ENCODE data around the gene SLC10A3.

The SLC10A3 gene

DNA sequence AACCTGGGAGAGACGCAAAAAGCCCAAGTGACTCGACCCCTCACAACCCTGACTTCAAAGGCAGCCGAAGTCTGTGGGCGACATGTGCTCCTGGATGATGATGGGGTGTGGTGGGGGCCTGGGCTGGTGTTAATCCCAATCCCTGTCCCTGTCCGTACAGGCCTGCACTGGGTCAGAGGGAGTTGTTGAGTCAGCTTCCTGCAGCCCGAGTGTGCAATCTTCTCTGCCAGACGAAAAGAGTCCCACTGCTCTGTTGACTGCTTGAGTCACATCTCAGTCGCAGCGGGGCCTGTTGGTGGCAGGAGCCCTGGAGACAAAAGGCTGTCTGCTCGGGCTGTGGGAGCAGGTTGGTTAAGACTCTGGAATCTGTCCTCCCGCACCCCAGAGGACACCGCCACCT lies 15.3 kb upstream of the SLC10A3 start:
- peak; percentile 6 for TF ChIP-seq FOXP2 (optimal IDR thresholded peaks at IDR 0.05; ENCODE audit: borderline replicate concordance, extremely low read depth, extremely low read length, insufficient read depth)
- no peak for TF ChIP-seq TAF1 (IDR thresholded peaks at IDR 0.05; ENCODE audit: borderline replicate concordance, insufficient read depth, low read length)

DNA sequence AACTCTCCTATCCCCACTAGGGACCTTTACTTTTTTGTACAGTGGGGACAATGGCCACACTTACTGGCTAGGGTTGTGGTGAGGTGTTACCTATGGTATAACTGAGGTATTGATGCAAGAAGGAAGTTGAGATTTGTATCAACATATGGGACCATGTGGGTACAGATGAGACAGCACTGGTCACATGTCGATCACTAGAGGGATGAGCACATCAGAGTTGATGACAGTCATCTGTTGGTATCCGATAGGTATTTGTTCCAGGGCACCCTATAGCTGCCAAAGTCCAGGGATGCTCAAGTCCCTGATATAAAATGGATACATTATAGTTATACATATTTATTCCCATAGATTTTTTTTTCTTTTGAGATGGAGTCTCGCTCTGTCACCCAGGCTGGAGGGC lies 12.6 kb upstream of the SLC10A3 start:
- no peak for TF ChIP-seq FOXP2 (optimal IDR thresholded peaks at IDR 0.05; ENCODE audit: borderline replicate concordance, extremely low read depth, extremely low read length, insufficient read depth)

DNA sequence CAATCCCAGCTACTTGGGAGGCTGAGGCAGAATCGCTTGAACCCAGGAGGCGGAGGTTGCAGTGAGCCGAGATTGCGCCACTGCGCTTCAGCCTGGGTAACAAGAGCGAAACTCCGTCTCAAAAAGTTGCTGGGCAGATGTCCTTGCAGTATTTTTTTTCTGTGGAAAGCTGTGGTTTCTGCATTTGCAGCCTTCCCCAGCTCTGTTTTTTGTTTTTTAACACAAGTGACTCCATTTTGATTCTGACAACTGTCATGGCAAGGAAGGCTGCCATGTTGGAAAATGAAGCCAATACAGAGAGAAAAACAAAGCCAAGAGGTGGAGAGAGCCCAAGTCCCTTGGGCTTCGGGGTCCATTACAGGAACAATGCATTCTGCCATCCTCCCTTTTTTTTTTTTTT lies 11.7 kb upstream of the SLC10A3 start:
- TF ChIP-seq SIN3A (IDR thresholded peaks at IDR 0.05; ENCODE audit: borderline replicate concordance, insufficient read depth, low read length) (no peak), FOXP2 (optimal IDR thresholded peaks at IDR 0.05; ENCODE audit: borderline replicate concordance, extremely low read depth, extremely low read length, insufficient read depth) (no peak), TAF1 (IDR thresholded peaks at IDR 0.05; ENCODE audit: borderline replicate concordance, insufficient read depth, low read length) (no peak), POLR2AphosphoS5 (IDR thresholded peaks at IDR 0.05; ENCODE audit: low read depth, low read length) (no peak)
- TF ChIP-seq, protein P1, sequence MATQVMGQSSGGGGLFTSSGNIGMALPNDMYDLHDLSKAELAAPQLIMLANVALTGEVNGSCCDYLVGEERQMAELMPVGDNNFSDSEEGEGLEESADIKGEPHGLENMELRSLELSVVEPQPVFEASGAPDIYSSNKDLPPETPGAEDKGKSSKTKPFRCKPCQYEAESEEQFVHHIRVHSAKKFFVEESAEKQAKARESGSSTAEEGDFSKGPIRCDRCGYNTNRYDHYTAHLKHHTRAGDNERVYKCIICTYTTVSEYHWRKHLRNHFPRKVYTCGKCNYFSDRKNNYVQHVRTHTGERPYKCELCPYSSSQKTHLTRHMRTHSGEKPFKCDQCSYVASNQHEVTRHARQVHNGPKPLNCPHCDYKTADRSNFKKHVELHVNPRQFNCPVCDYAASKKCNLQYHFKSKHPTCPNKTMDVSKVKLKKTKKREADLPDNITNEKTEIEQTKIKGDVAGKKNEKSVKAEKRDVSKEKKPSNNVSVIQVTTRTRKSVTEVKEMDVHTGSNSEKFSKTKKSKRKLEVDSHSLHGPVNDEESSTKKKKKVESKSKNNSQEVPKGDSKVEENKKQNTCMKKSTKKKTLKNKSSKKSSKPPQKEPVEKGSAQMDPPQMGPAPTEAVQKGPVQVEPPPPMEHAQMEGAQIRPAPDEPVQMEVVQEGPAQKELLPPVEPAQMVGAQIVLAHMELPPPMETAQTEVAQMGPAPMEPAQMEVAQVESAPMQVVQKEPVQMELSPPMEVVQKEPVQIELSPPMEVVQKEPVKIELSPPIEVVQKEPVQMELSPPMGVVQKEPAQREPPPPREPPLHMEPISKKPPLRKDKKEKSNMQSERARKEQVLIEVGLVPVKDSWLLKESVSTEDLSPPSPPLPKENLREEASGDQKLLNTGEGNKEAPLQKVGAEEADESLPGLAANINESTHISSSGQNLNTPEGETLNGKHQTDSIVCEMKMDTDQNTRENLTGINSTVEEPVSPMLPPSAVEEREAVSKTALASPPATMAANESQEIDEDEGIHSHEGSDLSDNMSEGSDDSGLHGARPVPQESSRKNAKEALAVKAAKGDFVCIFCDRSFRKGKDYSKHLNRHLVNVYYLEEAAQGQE (IDR thresholded peaks at IDR 0.05; ENCODE audit: insufficient read depth in 1 of 2, low read depth in 2 of 2, low read length in 2 of 2), result no peak

DNA sequence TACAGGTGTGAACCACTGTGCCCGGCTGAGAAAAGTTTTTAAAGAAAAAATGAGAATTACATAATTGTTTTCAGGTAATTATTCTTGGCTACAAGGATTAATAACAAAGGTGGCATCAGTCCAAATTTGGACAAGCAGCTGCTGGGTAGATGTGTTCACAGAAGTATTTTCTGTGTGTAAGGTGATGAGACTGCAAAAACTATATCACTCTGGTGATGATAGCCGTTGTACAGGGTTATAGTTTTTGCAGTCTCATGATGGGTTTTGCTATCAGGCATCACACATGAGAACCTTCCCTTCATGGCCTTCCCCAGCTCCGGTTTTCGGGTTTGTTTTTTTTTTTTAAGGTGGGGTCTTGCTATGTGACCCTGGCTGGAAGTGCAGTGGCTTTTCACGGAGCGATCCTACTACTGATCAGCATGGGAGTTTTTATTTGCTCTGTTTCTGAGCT lies 5.1 kb upstream of the SLC10A3 start:
- no peak for TF ChIP-seq SIN3A (IDR thresholded peaks at IDR 0.05; ENCODE audit: borderline replicate concordance, insufficient read depth, low read length)
- no peak for TF ChIP-seq FOXP2 (optimal IDR thresholded peaks at IDR 0.05; ENCODE audit: borderline replicate concordance, extremely low read depth, extremely low read length, insufficient read depth)
- TF ChIP-seq TAF1 (IDR thresholded peaks at IDR 0.05; ENCODE audit: borderline replicate concordance, insufficient read depth, low read length), result no peak
- TF ChIP-seq, protein P1 (IDR thresholded peaks at IDR 0.05; ENCODE audit: insufficient read depth in 1 of 2, low read depth in 2 of 2, low read length in 2 of 2), result no peak
- no peak for TF ChIP-seq POLR2AphosphoS5 (IDR thresholded peaks at IDR 0.05; ENCODE audit: low read depth, low read length)

DNA sequence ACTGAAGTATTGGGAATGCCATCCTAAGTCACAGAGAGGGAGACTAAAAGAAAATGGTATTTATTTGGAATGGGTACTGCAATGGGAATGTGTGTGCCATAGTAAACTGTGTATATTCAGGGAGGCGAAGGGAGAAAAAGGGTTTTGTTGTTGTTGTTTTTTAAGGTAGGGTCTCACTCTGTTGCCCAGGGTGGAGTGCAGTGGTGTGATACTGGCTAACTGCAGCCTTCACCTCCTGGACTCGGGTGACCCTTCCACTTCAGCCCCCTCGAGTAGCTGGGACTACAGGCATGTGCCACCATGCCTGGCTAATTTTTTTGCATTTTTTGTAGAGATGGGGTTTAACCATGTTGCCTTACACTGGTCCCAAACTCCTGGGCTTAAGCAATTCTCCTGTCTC lies 4.3 kb upstream of the SLC10A3 start:
- TF ChIP-seq FOXP2 (optimal IDR thresholded peaks at IDR 0.05; ENCODE audit: borderline replicate concordance, extremely low read depth, extremely low read length, insufficient read depth), result no peak
- TF ChIP-seq, protein P1 (IDR thresholded peaks at IDR 0.05; ENCODE audit: insufficient read depth in 1 of 2, low read depth in 2 of 2, low read length in 2 of 2), result no peak
- no peak for TF ChIP-seq SIN3A (IDR thresholded peaks at IDR 0.05; ENCODE audit: borderline replicate concordance, insufficient read depth, low read length)
- no peak for TF ChIP-seq POLR2AphosphoS5 (IDR thresholded peaks at IDR 0.05; ENCODE audit: low read depth, low read length)
- no peak for TF ChIP-seq TAF1 (IDR thresholded peaks at IDR 0.05; ENCODE audit: borderline replicate concordance, insufficient read depth, low read length)

DNA sequence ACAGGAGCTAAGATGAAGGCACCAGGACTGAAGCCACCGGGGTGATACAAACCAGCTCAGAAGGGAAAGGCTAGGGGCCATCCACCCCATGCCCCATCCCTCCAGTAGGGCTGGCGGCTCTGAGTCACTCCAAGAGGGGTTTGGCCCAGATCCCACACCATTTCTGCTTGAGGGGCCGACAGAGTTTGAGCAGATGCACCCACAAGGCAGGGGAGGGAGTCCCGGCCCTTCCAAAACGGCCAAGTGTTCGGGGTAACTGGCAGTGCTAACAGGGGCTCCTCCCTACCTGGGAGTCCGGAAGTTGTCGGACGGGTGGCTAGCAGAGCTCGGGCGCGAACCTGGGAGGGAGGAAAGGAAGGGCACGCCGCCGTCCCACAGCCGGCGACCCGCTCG lies 412 bp downstream of the SLC10A3 start:
- TF ChIP-seq, protein P1 (IDR thresholded peaks at IDR 0.05; ENCODE audit: insufficient read depth in 1 of 2, low read depth in 2 of 2, low read length in 2 of 2), result no peak
- TF ChIP-seq SIN3A (IDR thresholded peaks at IDR 0.05; ENCODE audit: borderline replicate concordance, insufficient read depth, low read length) (no peak), TAF1 (IDR thresholded peaks at IDR 0.05; ENCODE audit: borderline replicate concordance, insufficient read depth, low read length) (no peak), FOXP2 (optimal IDR thresholded peaks at IDR 0.05; ENCODE audit: borderline replicate concordance, extremely low read depth, extremely low read length, insufficient read depth) (no peak), POLR2AphosphoS5 (IDR thresholded peaks at IDR 0.05; ENCODE audit: low read depth, low read length) (no peak)

Data from PFSK-1 (cell line).